ENCODE measurements around the gene ALG12. TPM values are rescaled to one million over a fixed set of nuclear protein-coding genes. Genes with fewer than 3 reads are reported as not detected.
A peak's percentile ranks its signal among the peaks of the same experiment; 100 is the strongest.

ALG12 gene
- 11.0 TPM for polyA plus RNA-seq (2013, experiment 1 of 2)
- 11.4 TPM for polyA plus RNA-seq (2013, experiment 2 of 2)

GRCh38 chr22:49917974-49918910, at the start of gene ALG12, which contains the start of gene CRELD2:
TSS of gene ALG12 (minus strand) at chr22:49918438. CDS start at chr22:49913765, 4,673 bp downstream.
TSS of gene CRELD2 (plus strand) at chr22:49918634. CDS start at chr22:49918770, 136 bp downstream.
- no peak within 1 kb of the TSS for H4K8ac ChIP-seq (ENCODE audit: low read depth, low read length)
- H3K36me3 ChIP-seq (ENCODE audit: control insufficient read depth, insufficient read depth, low read length) = peaks cover 7% of the 10 kb centered on the region
- peak within 1 kb of the TSS; percentile 45 for H3K23ac ChIP-seq (ENCODE audit: low read length)
- peak within 1 kb of the TSS; percentile 85 for H2BK5ac ChIP-seq (ENCODE audit: low read length)
- no CpG with 5 or more reads among the region's 103 CpGs for WGBS (ENCODE audit: extremely low coverage, insufficient coverage, low lambda C conversion rate)
- H3K79me2 ChIP-seq (ENCODE audit: control insufficient read depth, insufficient read depth, low read length) = no peaks in the 10 kb centered on the region
- H2AK5ac ChIP-seq (ENCODE audit: low read length) = no peak within 1 kb of the TSS
- no peaks in the 10 kb centered on the region for H3K4me1 ChIP-seq (ENCODE audit: control insufficient read depth, low read depth, low read length)
- H3K27me3 ChIP-seq (ENCODE audit: insufficient read depth, low read length, poor library complexity) = no peaks in the 10 kb centered on the region
- H3K4me3 ChIP-seq (ENCODE audit: low read length) = peak within 1 kb of the TSS; percentile 77
- peaks cover 6% of the 10 kb centered on the region for H3K79me1 ChIP-seq (ENCODE audit: low read length)
- H2BK120ac ChIP-seq (ENCODE audit: low read depth, low read length) = no peak within 1 kb of the TSS
- DNase-seq = peak; percentile 98
- peak within 1 kb of the TSS; percentile 95 for H3K9ac ChIP-seq (ENCODE audit: low read length)
- H3K56ac ChIP-seq (ENCODE audit: low read length) = peak within 1 kb of the TSS; percentile 97
- H3K27ac ChIP-seq (ENCODE audit: low read depth, low read length) = peak within 1 kb of the TSS; percentile 97
- H3K4me2 ChIP-seq (ENCODE audit: low read length) = peak within 1 kb of the TSS; percentile 71
- peak within 1 kb of the TSS; percentile 88 for H3K4ac ChIP-seq (ENCODE audit: low read depth, low read length)
- H3K18ac ChIP-seq (ENCODE audit: low read length) = peak within 1 kb of the TSS; percentile 85
- H4K5ac ChIP-seq (ENCODE audit: low read length) = no peak within 1 kb of the TSS
- H2BK15ac ChIP-seq (replicated peaks; ENCODE audit: low read depth) = no peak within 1 kb of the TSS

DNA sequence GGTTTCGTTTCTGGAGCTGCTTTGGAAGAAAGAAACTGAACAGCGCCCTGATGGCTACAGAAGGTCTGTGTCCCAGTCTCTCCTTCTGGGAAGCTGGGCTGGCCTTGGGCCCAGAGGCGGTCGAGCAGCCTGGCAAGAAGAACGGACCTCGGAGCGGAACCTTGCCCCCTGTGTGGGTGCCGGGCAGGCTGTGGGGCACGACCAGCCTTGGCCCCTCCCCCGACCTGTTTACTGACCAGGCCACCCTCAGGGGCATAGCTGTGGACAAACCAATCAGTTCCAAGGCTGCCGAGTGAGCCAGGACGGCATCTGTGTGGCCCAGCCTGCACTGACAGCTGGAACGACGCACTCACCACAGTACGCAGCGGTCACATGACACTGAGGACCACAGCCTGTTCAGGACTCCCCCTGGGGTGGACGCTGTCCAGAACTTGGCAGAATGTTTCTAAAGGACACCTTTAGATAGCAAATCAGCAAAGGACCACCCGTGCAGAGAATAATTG, 49.5 kb upstream of the ALG12 start:
- Histone ChIP-seq H4K8ac (ENCODE audit: low read depth, low read length) (no peak overlapping the region), H3K27me3 (ENCODE audit: insufficient read depth, low read length, poor library complexity) (peaks cover 6% of the 10 kb centered on the region), H3K9ac (ENCODE audit: low read length) (no peak overlapping the region), H2BK5ac (ENCODE audit: low read length) (no peak overlapping the region), H2BK15ac (replicated peaks; ENCODE audit: low read depth) (no peak overlapping the region), H3K79me1 (ENCODE audit: low read length) (peaks cover 2% of the 10 kb centered on the region), H3K4me3 (ENCODE audit: low read length) (no peak overlapping the region), H3K23ac (ENCODE audit: low read length) (no peak overlapping the region), H3K4me2 (ENCODE audit: low read length) (no peak overlapping the region), H2AK5ac (ENCODE audit: low read length) (no peak overlapping the region), H3K36me3 (ENCODE audit: control insufficient read depth, insufficient read depth, low read length) (no peaks in the 10 kb centered on the region), H3K18ac (ENCODE audit: low read length) (no peak overlapping the region), H3K56ac (ENCODE audit: low read length) (no peak overlapping the region), H3K27ac (ENCODE audit: low read depth, low read length) (no peak overlapping the region), H4K5ac (ENCODE audit: low read length) (no peak overlapping the region), H3K4ac (ENCODE audit: low read depth, low read length) (no peak overlapping the region), H3K4me1 (ENCODE audit: control insufficient read depth, low read depth, low read length) (no peaks in the 10 kb centered on the region), H3K79me2 (ENCODE audit: control insufficient read depth, insufficient read depth, low read length) (no peaks in the 10 kb centered on the region), H2BK120ac (ENCODE audit: low read depth, low read length) (no peak overlapping the region)
- DNase-seq = no peak
- WGBS (ENCODE audit: extremely low coverage, insufficient coverage, low lambda C conversion rate) = no CpG with 5 or more reads among the region's 18 CpGs

GRCh38 chr22:49966774-49967705, 48.8 kb upstream of the ALG12 start:
- Histone ChIP-seq H3K36me3 (ENCODE audit: control insufficient read depth, insufficient read depth, low read length) (no peaks in the 10 kb centered on the region), H4K5ac (ENCODE audit: low read length) (no peak overlapping the region), H3K27me3 (ENCODE audit: insufficient read depth, low read length, poor library complexity) (peaks cover 4% of the 10 kb centered on the region), H2AK5ac (ENCODE audit: low read length) (no peak overlapping the region), H4K8ac (ENCODE audit: low read depth, low read length) (no peak overlapping the region), H3K79me1 (ENCODE audit: low read length) (peaks cover 2% of the 10 kb centered on the region), H3K4ac (ENCODE audit: low read depth, low read length) (no peak overlapping the region), H3K4me3 (ENCODE audit: low read length) (no peak overlapping the region), H2BK120ac (ENCODE audit: low read depth, low read length) (no peak overlapping the region), H3K9ac (ENCODE audit: low read length) (no peak overlapping the region), H3K4me2 (ENCODE audit: low read length) (no peak overlapping the region), H3K18ac (ENCODE audit: low read length) (no peak overlapping the region), H3K4me1 (ENCODE audit: control insufficient read depth, low read depth, low read length) (peaks cover 2% of the 10 kb centered on the region), H3K79me2 (ENCODE audit: control insufficient read depth, insufficient read depth, low read length) (no peaks in the 10 kb centered on the region), H3K27ac (ENCODE audit: low read depth, low read length) (no peak overlapping the region), H2BK15ac (replicated peaks; ENCODE audit: low read depth) (no peak overlapping the region), H3K23ac (ENCODE audit: low read length) (no peak overlapping the region), H2BK5ac (ENCODE audit: low read length) (no peak overlapping the region), H3K56ac (ENCODE audit: low read length) (no peak overlapping the region)
- DNase-seq = no peak
- WGBS (ENCODE audit: extremely low coverage, insufficient coverage, low lambda C conversion rate) = no CpG with 5 or more reads among the region's 36 CpGs

- H2AK5ac ChIP-seq (ENCODE audit: low read length) = no peak overlapping the region
- H3K23ac ChIP-seq (ENCODE audit: low read length) = no peak overlapping the region
- H3K79me2 ChIP-seq (ENCODE audit: control insufficient read depth, insufficient read depth, low read length) = peaks cover 4% of the 10 kb centered on the region
- no peak for DNase-seq
- peaks cover 2% of the 10 kb centered on the region for H3K4me1 ChIP-seq (ENCODE audit: control insufficient read depth, low read depth, low read length)
- H3K18ac ChIP-seq (ENCODE audit: low read length) = no peak overlapping the region
- H3K4me2 ChIP-seq (ENCODE audit: low read length) = no peak overlapping the region
- H2BK5ac ChIP-seq (ENCODE audit: low read length) = no peak overlapping the region
- WGBS (ENCODE audit: extremely low coverage, insufficient coverage, low lambda C conversion rate) = no CpG with 5 or more reads among the region's 11 CpGs
- no peak overlapping the region for H3K4ac ChIP-seq (ENCODE audit: low read depth, low read length)
- H4K5ac ChIP-seq (ENCODE audit: low read length) = no peak overlapping the region
- no peak overlapping the region for H3K56ac ChIP-seq (ENCODE audit: low read length)
- H3K27ac ChIP-seq (ENCODE audit: low read depth, low read length) = no peak overlapping the region
- no peak overlapping the region for H2BK120ac ChIP-seq (ENCODE audit: low read depth, low read length)
- no peak overlapping the region for H4K8ac ChIP-seq (ENCODE audit: low read depth, low read length)
- no peaks in the 10 kb centered on the region for H3K36me3 ChIP-seq (ENCODE audit: control insufficient read depth, insufficient read depth, low read length)
- no peaks in the 10 kb centered on the region for H3K27me3 ChIP-seq (ENCODE audit: insufficient read depth, low read length, poor library complexity)
- peaks cover 2% of the 10 kb centered on the region for H3K79me1 ChIP-seq (ENCODE audit: low read length)
- H3K9ac ChIP-seq (ENCODE audit: low read length) = no peak overlapping the region
- no peak overlapping the region for H3K4me3 ChIP-seq (ENCODE audit: low read length)
- H2BK15ac ChIP-seq (replicated peaks; ENCODE audit: low read depth) = no peak overlapping the region
Observed at GRCh38 chr22:49966041-49966773, 48.0 kb upstream of the ALG12 start.
